H9 (cell line): ENCODE results near the gene IGSF9B. TPM values are rescaled to one million over a fixed set of nuclear protein-coding genes. Genes with fewer than 3 reads are reported as not detected.

ENCODE experiments used
- DNase-seq: peaks from one replicate; pipeline ENCODE4 v3.0.0-alpha.2; 2017
- H2AFZ ChIP-seq: one replicate; pipeline ENCODE4 v1.6.1; 2013; ENCODE audit warnings: mild to moderate bottlenecking, low read length, control low read depth, moderate library complexity
- H2AK5ac ChIP-seq: 2 replicates; pipeline ENCODE4 v1.6.1; 2013; ENCODE audit warnings: low read length, control low read depth, mixed read lengths; ENCODE audit not compliant: insufficient read length
- H2BK120ac ChIP-seq: one replicate; pipeline ENCODE4 v1.6.1; 2013; ENCODE audit warnings: low read depth, mild to moderate bottlenecking, low read length, control low read depth, inconsistent platforms; ENCODE audit not compliant: poor library complexity, severe bottlenecking
- H2BK12ac ChIP-seq: 2 replicates; pipeline ENCODE4 v1.6.1; 2013; ENCODE audit warnings: low read length, control low read depth, mixed read lengths, low read depth; ENCODE audit not compliant: insufficient read length
- H2BK15ac ChIP-seq: 2 replicates; pipeline ENCODE4 v1.6.1; 2013; ENCODE audit warnings: low read depth, low read length, control low read depth
- H2BK20ac ChIP-seq: one replicate; pipeline ENCODE4 v1.6.1; 2013; ENCODE audit warnings: low read depth, mild to moderate bottlenecking, low read length, control low read depth, inconsistent platforms; ENCODE audit not compliant: poor library complexity, severe bottlenecking
- H2BK5ac ChIP-seq: 2 replicates; pipeline ENCODE4 v1.6.1; 2013; ENCODE audit warnings: low read length, control low read depth, mixed read lengths; ENCODE audit not compliant: insufficient read length
- H3K14ac ChIP-seq: 2 replicates; pipeline ENCODE4 v1.6.1; 2013; ENCODE audit warnings: low read length, control low read depth; ENCODE audit not compliant: insufficient read depth
- H3K18ac ChIP-seq: 2 replicates; pipeline ENCODE4 v1.6.1; 2013; ENCODE audit warnings: low read depth, mild to moderate bottlenecking, mixed read lengths, low read length, control low read depth; ENCODE audit not compliant: insufficient read length
- H3K23ac ChIP-seq: 2 replicates; pipeline ENCODE4 v1.6.1; 2013; ENCODE audit warnings: low read length, control low read depth, mixed read lengths, low read depth; ENCODE audit not compliant: insufficient read length
- H3K23me2 ChIP-seq: 2 replicates; pipeline ENCODE4 v1.6.1; 2013; ENCODE audit warnings: low read depth, mild to moderate bottlenecking, mixed read lengths, low read length, control low read depth; ENCODE audit not compliant: insufficient read length, poor library complexity, severe bottlenecking
- H3K27ac ChIP-seq: 2 replicates; pipeline ENCODE4 v1.5.1; 2013; ENCODE audit warnings: low read length, control low read depth, mixed read lengths, low read depth; ENCODE audit not compliant: insufficient read length
- H3K27me3 ChIP-seq: 2 replicates; pipeline ENCODE4 v1.6.1; 2013; ENCODE audit warnings: low read length, control low read depth, inconsistent platforms; ENCODE audit not compliant: insufficient read depth
- H3K4ac ChIP-seq: 2 replicates; pipeline ENCODE4 v1.6.1; 2013; ENCODE audit warnings: low read depth, mild to moderate bottlenecking, control low read depth, inconsistent platforms, low read length, moderate library complexity
- H3K4me1 ChIP-seq: 2 replicates; pipeline ENCODE4 v1.6.1; 2013; ENCODE audit warnings: low read length, control low read depth, inconsistent platforms; ENCODE audit not compliant: insufficient read depth
- H3K4me2 ChIP-seq: 2 replicates; pipeline ENCODE4 v1.6.1; 2013; ENCODE audit warnings: low read length, control low read depth, mixed read lengths; ENCODE audit not compliant: insufficient read length, insufficient read depth
- H3K56ac ChIP-seq: 2 replicates; pipeline ENCODE4 v1.6.1; 2013; ENCODE audit warnings: low read depth, mild to moderate bottlenecking, mixed read lengths, low read length, control low read depth; ENCODE audit not compliant: insufficient read length
- H3K79me1 ChIP-seq: 2 replicates; pipeline ENCODE4 v1.6.1; 2013; ENCODE audit warnings: low read depth, mild to moderate bottlenecking, moderate library complexity, low read length, control low read depth, inconsistent platforms; ENCODE audit not compliant: insufficient read depth, poor library complexity, severe bottlenecking
- H3K79me2 ChIP-seq: 2 replicates; pipeline ENCODE4 v1.6.1; 2013; ENCODE audit warnings: low read length, control low read depth, inconsistent platforms; ENCODE audit not compliant: insufficient read depth
- H3K9ac ChIP-seq: 2 replicates; pipeline ENCODE4 v1.6.1; 2013; ENCODE audit warnings: low read length, control low read depth, mixed read lengths; ENCODE audit not compliant: insufficient read length; ENCODE audit errors: extremely low read depth
- H3K9me3 ChIP-seq: one replicate; pipeline ENCODE4 v1.6.1; 2013; ENCODE audit warnings: low read depth, low read length, inconsistent platforms; ENCODE audit not compliant: control insufficient read depth
- H3T11ph ChIP-seq: one replicate; pipeline ENCODE4 v1.6.1; 2013; ENCODE audit warnings: mild to moderate bottlenecking, low read length, control low read depth, inconsistent platforms
- H4K20me1 ChIP-seq: one replicate; pipeline ENCODE4 v1.6.1; 2013; ENCODE audit not compliant: control insufficient read depth, insufficient read length, insufficient read depth
- H4K5ac ChIP-seq: 2 replicates; pipeline ENCODE4 v1.6.1; 2013; ENCODE audit warnings: low read depth, mild to moderate bottlenecking, mixed read lengths, low read length, control low read depth; ENCODE audit not compliant: insufficient read length
- H4K8ac ChIP-seq: replicated peaks from 2 replicates; pipeline ENCODE4 v1.6.1; 2013; ENCODE audit warnings: low read length, control low read depth, mixed read lengths, low read depth; ENCODE audit not compliant: insufficient read length
- H4K91ac ChIP-seq: 2 replicates; pipeline ENCODE4 v1.6.1; 2013; ENCODE audit warnings: low read depth, mild to moderate bottlenecking, moderate library complexity, mixed read lengths, low read length, control low read depth; ENCODE audit not compliant: insufficient read length
- H3K27ac Mint-ChIP-seq, 3 experiments: 2 replicates in 2 of 3; 3 replicates in 1 of 3; pipeline ENCODE4 v1.8.0; 2020 to 2021; ENCODE audit warnings: mixed read lengths in 3 of 3, mild to moderate bottlenecking in 1 of 3, moderate library complexity in 1 of 3
- H3K27me3 Mint-ChIP-seq: 2 replicates; pipeline ENCODE4 v1.8.0; 2021; ENCODE audit warnings: low read depth, mild to moderate bottlenecking, moderate library complexity, mixed read lengths
- H3K36me3 Mint-ChIP-seq, 3 experiments: 2 replicates in 2 of 3; 3 replicates in 1 of 3; pipeline ENCODE4 v1.8.0; 2020 to 2021; ENCODE audit warnings: low read depth in 3 of 3, mixed read lengths in 3 of 3; ENCODE audit not compliant: insufficient read depth in 1 of 3
- H3K4me1 Mint-ChIP-seq, 2 experiments: 2 replicates each; pipeline ENCODE4 v1.8.0; 2020; ENCODE audit warnings: mixed read lengths in 2 of 2
- H3K4me3 Mint-ChIP-seq, 2 experiments: 2 replicates in 1 of 2; 3 replicates in 1 of 2; pipeline ENCODE4 v1.8.0; 2020 to 2021; ENCODE audit warnings: mild to moderate bottlenecking in 2 of 2, mixed read lengths in 2 of 2, moderate library complexity in 1 of 2
- H3K9me3 Mint-ChIP-seq, 2 experiments: 2 replicates in 1 of 2; 3 replicates in 1 of 2; pipeline ENCODE4 v1.8.0; 2020; ENCODE audit warnings: mild to moderate bottlenecking in 2 of 2, mixed read lengths in 2 of 2, moderate library complexity in 1 of 2
- WGBS: extraction: QIAGEN DNeasy Blood & Tissue Kit; methylation state at CpG from one replicate; pipeline ENCODE4 v1.1.7; 2013; ENCODE audit warnings: missing lambda C conversion rate, low lambda C conversion rate, mixed read lengths; ENCODE audit not compliant: insufficient read length; ENCODE audit errors: extremely low coverage; 5-methylcytosine and 5-hydroxymethylcytosine counted together
- total RNA-seq: library from RNA; stranded (reverse); gene quantifications from 2 replicates; pipeline ENCODE4 v1.2.1, GENCODE V29; 2021
- TF ChIP-seq, protein P1 (sequence below): fragments of 200-600 bp; sonication (generic); conservative IDR thresholded peaks from 3 replicates; pipeline ENCODE4 v1.8.0; 2021; ENCODE audit warnings: antibody characterized with exemption, mild to moderate bottlenecking

Gene IGSF9B
- total RNA-seq, 1 experiment from 2014 or later: 25.7 TPM

DNA sequence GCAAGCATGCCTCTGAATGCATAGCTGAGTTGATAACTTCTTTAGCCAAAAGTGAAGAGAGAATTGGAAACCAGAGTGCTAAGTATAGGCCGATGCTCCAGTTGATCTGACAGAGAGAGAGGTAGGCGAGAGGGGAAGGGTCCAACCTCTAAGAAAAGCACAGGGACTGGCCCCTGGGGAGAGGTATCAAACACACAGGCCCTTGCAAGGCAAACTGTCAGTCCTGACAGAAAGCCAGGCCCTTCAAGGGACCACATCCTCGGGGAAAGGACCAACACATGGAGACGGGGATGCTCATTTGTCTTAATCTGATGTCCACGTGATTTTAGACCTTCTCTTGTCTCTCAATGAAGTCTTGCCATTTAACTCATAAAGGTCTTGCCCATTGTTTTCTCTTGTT is 67.6 kb downstream of the IGSF9B start:
- no peak overlapping the region for H2BK120ac ChIP-seq
- no peaks in the 10 kb centered on the region for H3K27me3 ChIP-seq
- WGBS: no CpG with 5 or more reads among the region's 5 CpGs
- H3K4me2 ChIP-seq: no peak overlapping the region
- H3K4me1 Mint-ChIP-seq: no peaks in the 10 kb centered on the region
- H2BK20ac ChIP-seq: no peak overlapping the region
- no peak overlapping the region for H2BK5ac ChIP-seq
- no peaks in the 10 kb centered on the region for H3K23me2 ChIP-seq
- H3T11ph ChIP-seq: no peak overlapping the region
- H4K91ac ChIP-seq: no peak overlapping the region
- no peaks in the 10 kb centered on the region for H4K20me1 ChIP-seq
- H3K9ac ChIP-seq: no peak overlapping the region
- no peak overlapping the region for H4K8ac ChIP-seq
- H3K4me3 Mint-ChIP-seq: no peak overlapping the region
- H2AFZ ChIP-seq: no peak overlapping the region
- no peak overlapping the region for H3K27ac Mint-ChIP-seq
- no peak overlapping the region for H2BK12ac ChIP-seq
- no peaks in the 10 kb centered on the region for H3K4me1 ChIP-seq
- no peak overlapping the region for H2BK15ac ChIP-seq
- peaks cover 17% of the 10 kb centered on the region for H3K27me3 Mint-ChIP-seq
- no peaks in the 10 kb centered on the region; a peak in 3 of 7 replicates for H3K36me3 Mint-ChIP-seq
- H3K18ac ChIP-seq: no peak overlapping the region
- H3K14ac ChIP-seq: no peak overlapping the region
- H2AK5ac ChIP-seq: no peak overlapping the region
- no peak overlapping the region for H3K27ac ChIP-seq
- H3K79me2 ChIP-seq: no peaks in the 10 kb centered on the region
- no peak overlapping the region for H3K56ac ChIP-seq
- H3K79me1 ChIP-seq: no peaks in the 10 kb centered on the region
- no peak overlapping the region for H3K23ac ChIP-seq
- TF ChIP-seq, protein P1, sequence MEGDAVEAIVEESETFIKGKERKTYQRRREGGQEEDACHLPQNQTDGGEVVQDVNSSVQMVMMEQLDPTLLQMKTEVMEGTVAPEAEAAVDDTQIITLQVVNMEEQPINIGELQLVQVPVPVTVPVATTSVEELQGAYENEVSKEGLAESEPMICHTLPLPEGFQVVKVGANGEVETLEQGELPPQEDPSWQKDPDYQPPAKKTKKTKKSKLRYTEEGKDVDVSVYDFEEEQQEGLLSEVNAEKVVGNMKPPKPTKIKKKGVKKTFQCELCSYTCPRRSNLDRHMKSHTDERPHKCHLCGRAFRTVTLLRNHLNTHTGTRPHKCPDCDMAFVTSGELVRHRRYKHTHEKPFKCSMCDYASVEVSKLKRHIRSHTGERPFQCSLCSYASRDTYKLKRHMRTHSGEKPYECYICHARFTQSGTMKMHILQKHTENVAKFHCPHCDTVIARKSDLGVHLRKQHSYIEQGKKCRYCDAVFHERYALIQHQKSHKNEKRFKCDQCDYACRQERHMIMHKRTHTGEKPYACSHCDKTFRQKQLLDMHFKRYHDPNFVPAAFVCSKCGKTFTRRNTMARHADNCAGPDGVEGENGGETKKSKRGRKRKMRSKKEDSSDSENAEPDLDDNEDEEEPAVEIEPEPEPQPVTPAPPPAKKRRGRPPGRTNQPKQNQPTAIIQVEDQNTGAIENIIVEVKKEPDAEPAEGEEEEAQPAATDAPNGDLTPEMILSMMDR: no peak
- DNase-seq: no peak
- H3K9me3 ChIP-seq: no peaks in the 10 kb centered on the region
- no peak overlapping the region for H3K4ac ChIP-seq
- peaks cover 0 to 4% of the 10 kb centered on the region in 2 experiments; a peak in 3 of 5 replicates for H3K9me3 Mint-ChIP-seq
- no peak overlapping the region for H4K5ac ChIP-seq
